MCF 10A (cell line): ENCODE data around the gene SPDYE2. TPM values are rescaled to one million over a fixed set of nuclear protein-coding genes. Genes with fewer than 3 reads are reported as not detected.
"Not testable (repeated sequence)": the region's sequence is repeated elsewhere in the genome, so short reads cannot be mapped to it uniquely, and the experiment has no call there.

Source experiments
- BruUV-seq: library from RNA; stranded (reverse); fragments of 400-500 nt; replicated peaks from 2 replicates; lab custom pipeline; 2021; lab: Mats Ljungman, UMichigan
- CTCF ChIA-PET: fragments of 300-600 bp; sonication (Branson Sonifier 250); formaldehyde crosslinking; extraction: SDS; loops from one replicate; lab custom pipeline; 2021; ENCODE audit warnings: antibody characterized with exemption, inconsistent platforms; lab: Yijun Ruan, JAX
- POLR2A ChIA-PET: fragments of 300-600, 350-650 bp; sonication (Branson Sonifier 250); formaldehyde crosslinking; extraction: SDS; loops from one replicate; lab custom pipeline; 2020; ENCODE audit warnings: antibody characterized with exemption, inconsistent platforms; lab: Yijun Ruan, JAX
- DNase-seq: peaks from one replicate; pipeline ENCODE4 v3.0.0-alpha.2; 2018; ENCODE audit not compliant: unreplicated experiment
- H3K27ac Mint-ChIP-seq: one replicate; pipeline ENCODE4 v1.8.0; 2022; ENCODE audit warnings: mild to moderate bottlenecking, low read depth, mixed read lengths; ENCODE audit not compliant: unreplicated experiment
- H3K27me3 Mint-ChIP-seq: one replicate; pipeline ENCODE4 v1.8.0; 2022; ENCODE audit warnings: mixed read lengths; ENCODE audit not compliant: insufficient read depth, unreplicated experiment
- H3K36me3 Mint-ChIP-seq: one replicate; pipeline ENCODE4 v1.8.0; 2022; ENCODE audit warnings: mild to moderate bottlenecking, moderate library complexity, mixed read lengths; ENCODE audit not compliant: insufficient read depth, unreplicated experiment
- H3K4me1 Mint-ChIP-seq: one replicate; pipeline ENCODE4 v1.8.0; 2022; ENCODE audit warnings: mixed read lengths; ENCODE audit not compliant: insufficient read depth, unreplicated experiment
- H3K4me3 Mint-ChIP-seq: one replicate; pipeline ENCODE4 v1.8.0; 2022; ENCODE audit warnings: mild to moderate bottlenecking, moderate library complexity, mixed read lengths; ENCODE audit not compliant: unreplicated experiment
- H3K9me3 Mint-ChIP-seq: one replicate; pipeline ENCODE4 v1.8.0; 2022; ENCODE audit warnings: mixed read lengths; ENCODE audit not compliant: unreplicated experiment
- intact Hi-C: fragments of 100-400 bp; cut with micrococcal nuclease; formaldehyde crosslinking; loops from 2 replicates; pipeline ENCODE4 v1.14.1; 2022
- total RNA-seq: library from RNA; stranded (reverse); gene quantifications from 2 replicates; pipeline ENCODE4 v1.2.3, GENCODE V29; 2022

SPDYE2 gene
- total RNA-seq, 1 experiment from 2014 or later = not detected

- H3K27me3 Mint-ChIP-seq, H3K36me3 Mint-ChIP-seq, intact Hi-C loops, H3K27ac Mint-ChIP-seq, CTCF ChIA-PET, H3K4me1 Mint-ChIP-seq, DNase-seq, H3K9me3 Mint-ChIP-seq, POLR2A ChIA-PET, BruUV-seq, H3K4me3 Mint-ChIP-seq: not testable (repeated sequence)
These were observed 32.5 kb downstream of the SPDYE2 start for GRCh38 chr7:102583495-102583894.

GRCh38 chr7:102589857-102590256, 38.8 kb downstream of the SPDYE2 start:
- POLR2A ChIA-PET, H3K36me3 Mint-ChIP-seq: not testable (repeated sequence)

DNA sequence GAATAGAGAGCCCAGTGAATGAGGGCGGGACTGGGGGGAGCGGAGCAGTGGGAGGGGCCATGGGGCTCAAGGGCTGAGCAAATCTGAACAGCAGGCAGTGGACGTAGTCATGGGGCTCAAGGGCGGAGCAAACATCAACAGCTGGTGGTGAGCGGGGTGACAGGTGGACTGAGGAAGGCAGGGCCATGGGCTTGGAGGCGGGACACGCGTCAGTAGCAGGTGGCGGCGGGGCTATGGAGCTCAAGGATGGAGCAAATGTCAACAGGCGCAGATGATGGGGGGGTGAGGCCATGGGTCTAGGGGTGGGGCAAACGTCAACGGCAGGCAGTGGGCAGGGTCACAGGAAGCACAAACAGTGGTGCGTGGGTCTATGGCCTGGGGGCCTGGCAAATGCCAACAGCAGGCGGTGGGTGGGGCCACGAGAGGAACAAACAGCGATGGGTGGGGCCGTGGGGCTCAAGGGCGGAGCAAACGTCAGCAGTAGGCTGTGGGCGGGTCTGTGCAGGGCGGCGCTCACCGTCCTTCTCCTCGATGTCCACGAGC, 41.5 kb downstream of the SPDYE2 start:
- H3K27me3 Mint-ChIP-seq, CTCF ChIA-PET, H3K27ac Mint-ChIP-seq, intact Hi-C loops, H3K4me3 Mint-ChIP-seq, POLR2A ChIA-PET, H3K4me1 Mint-ChIP-seq, H3K9me3 Mint-ChIP-seq, DNase-seq, H3K36me3 Mint-ChIP-seq, BruUV-seq: not testable (repeated sequence)

More at GRCh38 chr7:102589857-102590256, 38.8 kb downstream of the SPDYE2 start:
- H3K9me3 Mint-ChIP-seq, H3K4me3 Mint-ChIP-seq, H3K27me3 Mint-ChIP-seq, CTCF ChIA-PET, DNase-seq, H3K27ac Mint-ChIP-seq, BruUV-seq, H3K4me1 Mint-ChIP-seq, intact Hi-C loops: not testable (repeated sequence)

DNA sequence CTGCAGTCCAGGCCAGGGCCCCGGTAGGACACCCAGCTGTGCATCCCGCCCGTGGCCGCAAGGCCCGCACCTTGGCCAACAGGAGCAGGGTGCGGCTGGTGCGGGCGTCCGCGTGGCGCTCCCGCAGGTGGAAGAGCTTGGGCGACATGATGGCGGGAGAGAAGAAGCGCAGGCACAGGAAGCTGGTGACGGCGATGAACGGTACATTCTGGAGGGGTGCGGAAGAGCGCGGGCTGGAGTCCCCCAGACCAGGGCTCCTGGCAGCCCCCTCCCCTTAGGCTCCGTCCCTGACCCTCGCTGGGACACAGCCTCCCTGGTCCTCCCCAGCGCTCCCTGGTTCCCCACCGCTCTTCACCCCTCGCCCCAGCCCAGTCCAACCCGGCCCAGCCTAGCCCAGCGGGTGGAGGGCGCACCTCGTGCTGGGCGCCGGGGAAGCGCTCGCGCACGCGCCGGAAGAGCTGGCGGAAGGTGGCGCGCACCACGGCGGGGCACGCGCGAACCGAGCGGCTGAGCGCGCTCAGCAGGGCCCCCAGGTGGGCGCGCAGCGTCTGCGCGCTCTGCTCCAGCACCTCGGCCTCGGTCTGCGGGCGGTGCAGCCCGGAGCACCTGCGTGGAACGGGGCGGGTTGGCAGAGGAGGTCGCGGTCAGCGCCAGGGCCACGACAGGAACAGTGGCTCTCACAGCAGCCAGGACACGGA, 42.8 kb downstream of the SPDYE2 start:
- H3K36me3 Mint-ChIP-seq, H3K27me3 Mint-ChIP-seq, DNase-seq, POLR2A ChIA-PET, intact Hi-C loops, H3K4me3 Mint-ChIP-seq, CTCF ChIA-PET, BruUV-seq, H3K4me1 Mint-ChIP-seq, H3K27ac Mint-ChIP-seq, H3K9me3 Mint-ChIP-seq: not testable (repeated sequence)

DNA sequence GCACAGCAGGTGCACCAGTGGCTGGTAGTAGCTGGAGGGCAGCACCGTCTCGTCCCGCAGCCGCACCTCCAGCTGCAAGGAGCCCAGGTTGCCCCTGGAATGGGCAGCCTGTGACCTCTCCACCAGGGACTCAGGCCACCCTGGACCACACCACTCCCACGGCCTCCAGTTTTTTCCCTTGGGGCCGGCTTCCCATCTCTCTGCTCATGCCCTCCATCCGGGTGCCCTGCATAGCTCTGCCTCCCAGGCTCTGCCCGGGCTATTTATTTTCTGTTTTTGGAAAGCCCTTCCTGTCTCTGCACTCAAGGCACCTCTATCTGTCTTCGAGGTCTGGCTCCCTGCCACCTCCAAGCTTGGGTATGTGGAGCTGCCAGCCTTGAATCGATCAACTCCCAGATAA, 45.0 kb downstream of the SPDYE2 start:
- DNase-seq, BruUV-seq, CTCF ChIA-PET, H3K9me3 Mint-ChIP-seq, H3K27me3 Mint-ChIP-seq, H3K27ac Mint-ChIP-seq, H3K36me3 Mint-ChIP-seq, POLR2A ChIA-PET, H3K4me3 Mint-ChIP-seq, H3K4me1 Mint-ChIP-seq, intact Hi-C loops: not testable (repeated sequence)

- POLR2A ChIA-PET, H3K27me3 Mint-ChIP-seq, H3K36me3 Mint-ChIP-seq, H3K4me1 Mint-ChIP-seq, BruUV-seq, DNase-seq, intact Hi-C loops, H3K4me3 Mint-ChIP-seq, CTCF ChIA-PET, H3K9me3 Mint-ChIP-seq, H3K27ac Mint-ChIP-seq: not testable (repeated sequence)
These were observed 48.7 kb downstream of the SPDYE2 start for GRCh38 chr7:102599699-102600098.

DNA sequence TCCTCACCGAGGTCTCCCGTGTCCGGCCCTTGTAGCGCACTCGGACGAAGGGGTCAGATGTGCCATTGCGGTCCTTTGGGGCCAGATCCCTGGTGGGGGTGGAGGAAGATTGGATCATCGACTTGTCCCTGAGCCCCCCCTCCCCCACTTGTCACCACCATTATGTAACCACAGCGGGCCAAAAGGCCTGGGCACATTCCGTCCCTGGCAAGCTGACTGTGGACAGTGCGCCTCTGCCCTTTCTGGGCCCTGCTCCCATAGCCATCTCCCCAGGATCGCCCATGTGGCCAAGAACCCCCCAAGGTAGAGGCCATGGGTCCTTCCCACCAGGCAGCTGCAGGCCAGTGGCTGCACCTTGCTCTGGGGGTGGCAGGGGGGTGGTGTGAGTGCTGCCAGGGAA, 51.3 kb downstream of the SPDYE2 start:
- H3K27me3 Mint-ChIP-seq, POLR2A ChIA-PET, CTCF ChIA-PET, H3K36me3 Mint-ChIP-seq, DNase-seq, H3K9me3 Mint-ChIP-seq, H3K27ac Mint-ChIP-seq, intact Hi-C loops, BruUV-seq, H3K4me1 Mint-ChIP-seq, H3K4me3 Mint-ChIP-seq: not testable (repeated sequence)

DNA sequence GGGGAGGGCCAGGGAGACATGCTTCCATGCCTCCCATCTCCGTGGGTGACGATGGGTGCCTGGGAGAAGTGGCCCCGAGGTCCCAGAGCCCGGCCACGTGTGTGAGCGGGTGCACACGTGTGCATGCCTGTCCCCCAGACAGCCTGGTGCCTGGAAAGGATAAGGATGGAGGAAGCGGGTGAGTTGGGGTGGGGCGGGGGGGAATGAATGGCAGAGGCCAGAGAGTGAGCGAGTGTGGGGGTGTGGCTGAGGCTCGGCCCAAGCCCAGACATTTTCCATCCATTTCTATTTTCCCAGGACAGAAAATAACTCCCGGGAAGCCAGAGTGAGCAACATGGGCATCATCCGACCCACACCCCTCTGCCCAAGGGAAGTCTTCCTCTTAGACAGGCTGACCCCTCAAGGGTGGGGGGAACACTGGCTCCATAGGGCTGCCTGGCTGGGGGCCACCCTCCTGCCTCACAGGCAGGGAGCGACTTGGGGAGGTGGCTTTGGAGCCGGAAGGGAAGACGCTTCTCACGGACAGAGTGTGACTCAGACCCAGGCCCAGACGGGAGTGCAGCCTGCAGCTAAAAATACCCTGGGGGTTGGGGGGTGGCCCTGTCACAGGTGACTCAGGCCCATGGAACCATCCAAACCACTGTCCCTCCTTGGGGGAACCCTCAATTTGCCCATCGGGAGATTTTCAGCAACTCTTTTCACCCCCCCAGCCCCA, 53.6 kb downstream of the SPDYE2 start:
- H3K4me1 Mint-ChIP-seq, intact Hi-C loops, POLR2A ChIA-PET, H3K27ac Mint-ChIP-seq, H3K27me3 Mint-ChIP-seq, H3K36me3 Mint-ChIP-seq, H3K4me3 Mint-ChIP-seq, H3K9me3 Mint-ChIP-seq, BruUV-seq, DNase-seq, CTCF ChIA-PET: not testable (repeated sequence)

GRCh38 chr7:102606848-102607247, 55.8 kb downstream of the SPDYE2 start:
- H3K36me3 Mint-ChIP-seq, H3K27me3 Mint-ChIP-seq, POLR2A ChIA-PET, BruUV-seq, DNase-seq, CTCF ChIA-PET, intact Hi-C loops, H3K27ac Mint-ChIP-seq, H3K4me1 Mint-ChIP-seq, H3K9me3 Mint-ChIP-seq, H3K4me3 Mint-ChIP-seq: not testable (repeated sequence)
